ENCODE results near the gene TMEM196.

DNA sequence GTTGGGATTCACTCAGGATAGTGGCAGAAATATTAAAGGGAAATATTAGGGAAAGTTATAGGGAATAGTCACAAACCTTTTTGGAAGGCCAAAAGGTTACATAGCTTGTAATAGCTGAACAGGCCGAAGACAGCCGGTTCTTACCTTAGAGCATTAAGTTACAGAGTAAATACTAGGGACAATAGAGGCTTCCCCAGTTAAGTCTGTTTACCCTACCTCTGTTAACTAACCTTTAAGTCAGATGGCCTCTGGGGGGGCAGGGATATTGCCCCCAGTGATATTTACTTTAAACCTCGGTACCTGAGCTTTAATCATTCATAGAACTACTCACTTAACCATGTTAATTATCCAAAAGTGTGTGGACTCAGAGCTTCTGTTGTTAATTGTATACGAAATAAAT is 71.9 kb downstream of the TMEM196 start:
- TF ChIP-seq, protein P1, sequence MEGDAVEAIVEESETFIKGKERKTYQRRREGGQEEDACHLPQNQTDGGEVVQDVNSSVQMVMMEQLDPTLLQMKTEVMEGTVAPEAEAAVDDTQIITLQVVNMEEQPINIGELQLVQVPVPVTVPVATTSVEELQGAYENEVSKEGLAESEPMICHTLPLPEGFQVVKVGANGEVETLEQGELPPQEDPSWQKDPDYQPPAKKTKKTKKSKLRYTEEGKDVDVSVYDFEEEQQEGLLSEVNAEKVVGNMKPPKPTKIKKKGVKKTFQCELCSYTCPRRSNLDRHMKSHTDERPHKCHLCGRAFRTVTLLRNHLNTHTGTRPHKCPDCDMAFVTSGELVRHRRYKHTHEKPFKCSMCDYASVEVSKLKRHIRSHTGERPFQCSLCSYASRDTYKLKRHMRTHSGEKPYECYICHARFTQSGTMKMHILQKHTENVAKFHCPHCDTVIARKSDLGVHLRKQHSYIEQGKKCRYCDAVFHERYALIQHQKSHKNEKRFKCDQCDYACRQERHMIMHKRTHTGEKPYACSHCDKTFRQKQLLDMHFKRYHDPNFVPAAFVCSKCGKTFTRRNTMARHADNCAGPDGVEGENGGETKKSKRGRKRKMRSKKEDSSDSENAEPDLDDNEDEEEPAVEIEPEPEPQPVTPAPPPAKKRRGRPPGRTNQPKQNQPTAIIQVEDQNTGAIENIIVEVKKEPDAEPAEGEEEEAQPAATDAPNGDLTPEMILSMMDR (IDR thresholded peaks at IDR 0.05): no peak
- no peak for TF ChIP-seq POLR2AphosphoS5 (IDR thresholded peaks at IDR 0.05; ENCODE audit: low read depth, low read length)
- TF ChIP-seq, protein P2, sequence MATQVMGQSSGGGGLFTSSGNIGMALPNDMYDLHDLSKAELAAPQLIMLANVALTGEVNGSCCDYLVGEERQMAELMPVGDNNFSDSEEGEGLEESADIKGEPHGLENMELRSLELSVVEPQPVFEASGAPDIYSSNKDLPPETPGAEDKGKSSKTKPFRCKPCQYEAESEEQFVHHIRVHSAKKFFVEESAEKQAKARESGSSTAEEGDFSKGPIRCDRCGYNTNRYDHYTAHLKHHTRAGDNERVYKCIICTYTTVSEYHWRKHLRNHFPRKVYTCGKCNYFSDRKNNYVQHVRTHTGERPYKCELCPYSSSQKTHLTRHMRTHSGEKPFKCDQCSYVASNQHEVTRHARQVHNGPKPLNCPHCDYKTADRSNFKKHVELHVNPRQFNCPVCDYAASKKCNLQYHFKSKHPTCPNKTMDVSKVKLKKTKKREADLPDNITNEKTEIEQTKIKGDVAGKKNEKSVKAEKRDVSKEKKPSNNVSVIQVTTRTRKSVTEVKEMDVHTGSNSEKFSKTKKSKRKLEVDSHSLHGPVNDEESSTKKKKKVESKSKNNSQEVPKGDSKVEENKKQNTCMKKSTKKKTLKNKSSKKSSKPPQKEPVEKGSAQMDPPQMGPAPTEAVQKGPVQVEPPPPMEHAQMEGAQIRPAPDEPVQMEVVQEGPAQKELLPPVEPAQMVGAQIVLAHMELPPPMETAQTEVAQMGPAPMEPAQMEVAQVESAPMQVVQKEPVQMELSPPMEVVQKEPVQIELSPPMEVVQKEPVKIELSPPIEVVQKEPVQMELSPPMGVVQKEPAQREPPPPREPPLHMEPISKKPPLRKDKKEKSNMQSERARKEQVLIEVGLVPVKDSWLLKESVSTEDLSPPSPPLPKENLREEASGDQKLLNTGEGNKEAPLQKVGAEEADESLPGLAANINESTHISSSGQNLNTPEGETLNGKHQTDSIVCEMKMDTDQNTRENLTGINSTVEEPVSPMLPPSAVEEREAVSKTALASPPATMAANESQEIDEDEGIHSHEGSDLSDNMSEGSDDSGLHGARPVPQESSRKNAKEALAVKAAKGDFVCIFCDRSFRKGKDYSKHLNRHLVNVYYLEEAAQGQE (IDR thresholded peaks at IDR 0.05; ENCODE audit: insufficient read depth in 1 of 2, low read depth in 2 of 2, low read length in 1 of 2): no peak
